Mucosa of descending colon (tissue), 3 donors: Measurements from ENCODE around the gene MTCL1. TPM values are rescaled to one million over a fixed set of nuclear protein-coding genes. Genes with fewer than 3 reads are reported as not detected.

ENCODE experiments used
- ATAC-seq: fragments of 200-7000 bp; cut with Tn5 transposase; one replicate; pipeline ENCODE4 v1.9.1; 2020; ENCODE audit warnings: mild to moderate bottlenecking, moderate library complexity
- DNase-seq, 3 donors: peaks; one replicate each; pipeline ENCODE4 v3.0.0-alpha.2; 2020
- H3K36me3 ChIP-seq: fragments of 200-600 bp; one replicate; pipeline ENCODE4 v1.8.0; 2021; ENCODE audit warnings: low read depth, mild to moderate bottlenecking
- H3K4me1 ChIP-seq: fragments of 200-600 bp; one replicate; pipeline ENCODE4 v1.8.0; 2021; ENCODE audit warnings: low read depth, mild to moderate bottlenecking
- H3K4me3 ChIP-seq: fragments of 200-600 bp; one replicate; pipeline ENCODE4 v1.8.0; 2021; ENCODE audit warnings: mild to moderate bottlenecking
- H3K9me3 ChIP-seq: fragments of 200-600 bp; one replicate; pipeline ENCODE4 v1.8.0; 2021; ENCODE audit warnings: mild to moderate bottlenecking
- CTCF ChIP-seq: fragments of 200-600 bp; IDR thresholded peaks from one replicate; pipeline ENCODE4 v1.8.0; 2022; ENCODE audit warnings: antibody characterized with exemption, mild to moderate bottlenecking
- intact Hi-C, 2 donors: fragments of 100-400 bp; cut with DNase I in 1 of 2; cut with micrococcal nuclease in 1 of 2; formaldehyde crosslinking; loops; one replicate each; pipeline versions ENCODE4 v1.11.0 to v1.11.1; 2022; cut with DNase I, micrococcal nuclease
- total RNA-seq, 3 donors: library from RNA; stranded (reverse); fragmentation: NEBNext Ultra II Directional in 2 of 3; extraction: Animal tissue kit (Norgen Biotek cat#: 25700) in 2 of 3; gene quantifications; one replicate each; pipeline versions ENCODE4 v1.2.1 to v1.2.4, GENCODE V29; 2021 to 2023
- donor health status: DM: no; HTN: no; CAD: no; lungs with moderate emphysema.
- donor health status: DM: no; HTN: no; CAD: no.
- donor health status: DM: no; HTN: yes; CAD: no.

The MTCL1 gene
- total RNA-seq, 3 donors from 2014 or later: 4.1 to 141 (median 15.4) TPM

- H3K4me3 ChIP-seq: no peak overlapping the region
- TF ChIP-seq CTCF: no peak
Observed at GRCh38 chr18:8785855-8786482, 80.6 kb downstream of the MTCL1 start.

GRCh38 chr18:8786483-8787370, 81.4 kb downstream of the MTCL1 start:
- H3K4me3 ChIP-seq: no peak overlapping the region
- H3K9me3 ChIP-seq: no peaks in the 10 kb centered on the region
- no peak for TF ChIP-seq CTCF
- intact Hi-C loops: no loop called here
- no peaks in the 10 kb centered on the region for H3K36me3 ChIP-seq
- DNase-seq: peak in 2 of 3 donors; percentile 43 to 55
- peak; percentile 84 for ATAC-seq
- no peaks in the 10 kb centered on the region for H3K4me1 ChIP-seq

More at GRCh38 chr18:8785855-8786482, 80.6 kb downstream of the MTCL1 start:
- no peaks in the 10 kb centered on the region for H3K9me3 ChIP-seq
- no peaks in the 10 kb centered on the region for H3K4me1 ChIP-seq
- intact Hi-C loops: no loop called here
- no peaks in the 10 kb centered on the region for H3K36me3 ChIP-seq
- no peak for DNase-seq
- no peak for ATAC-seq

- no peak for TF ChIP-seq CTCF
- no peak for ATAC-seq
- Histone ChIP-seq H3K4me1 (no peaks in the 10 kb centered on the region), H3K36me3 (no peaks in the 10 kb centered on the region), H3K9me3 (no peaks in the 10 kb centered on the region), H3K4me3 (no peak overlapping the region)
- no peak for DNase-seq
- intact Hi-C loops: no loop called here
Observed at GRCh38 chr18:8787371-8787670, 82.0 kb downstream of the MTCL1 start.

DNA sequence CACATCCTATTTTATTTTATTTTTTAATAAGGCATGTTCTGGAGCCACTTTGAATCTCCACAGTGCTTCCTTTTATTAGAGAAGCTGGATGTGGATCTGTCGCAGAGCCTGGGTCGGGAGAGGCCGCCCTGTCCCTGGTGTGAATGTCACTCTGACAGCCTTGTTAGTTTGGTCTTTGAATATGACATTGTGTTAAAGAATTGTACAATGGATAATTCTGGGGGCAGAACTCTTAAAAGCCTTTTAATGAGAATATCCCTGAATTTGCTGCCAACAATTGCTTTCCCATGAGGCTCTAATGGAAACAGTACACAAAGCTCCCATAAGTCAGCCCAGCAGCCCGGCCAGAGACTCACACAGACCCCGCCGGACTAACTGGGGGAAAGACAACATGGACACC, 82.4 kb downstream of the MTCL1 start:
- Histone ChIP-seq H3K4me3 (no peak overlapping the region), H3K4me1 (no peaks in the 10 kb centered on the region), H3K9me3 (no peaks in the 10 kb centered on the region), H3K36me3 (no peaks in the 10 kb centered on the region)
- TF ChIP-seq CTCF: no peak
- intact Hi-C loops: no loop called here
- DNase-seq (no peak), ATAC-seq (no peak)

GRCh38 chr18:8788503-8789429, 83.4 kb downstream of the MTCL1 start:
- no peaks in the 10 kb centered on the region for H3K4me1 ChIP-seq
- DNase-seq (no peak), ATAC-seq (no peak)
- H3K9me3 ChIP-seq: no peaks in the 10 kb centered on the region
- TF ChIP-seq CTCF: no peak
- intact Hi-C loops: no loop called here
- H3K4me3 ChIP-seq: no peak overlapping the region
- no peaks in the 10 kb centered on the region for H3K36me3 ChIP-seq
